ENCODE data around the gene AP5Z1.
"Not testable (repeated sequence)": the region's sequence is repeated elsewhere in the genome, so short reads cannot be mapped to it uniquely, and the experiment has no call there.

The AP5Z1 gene

DNA sequence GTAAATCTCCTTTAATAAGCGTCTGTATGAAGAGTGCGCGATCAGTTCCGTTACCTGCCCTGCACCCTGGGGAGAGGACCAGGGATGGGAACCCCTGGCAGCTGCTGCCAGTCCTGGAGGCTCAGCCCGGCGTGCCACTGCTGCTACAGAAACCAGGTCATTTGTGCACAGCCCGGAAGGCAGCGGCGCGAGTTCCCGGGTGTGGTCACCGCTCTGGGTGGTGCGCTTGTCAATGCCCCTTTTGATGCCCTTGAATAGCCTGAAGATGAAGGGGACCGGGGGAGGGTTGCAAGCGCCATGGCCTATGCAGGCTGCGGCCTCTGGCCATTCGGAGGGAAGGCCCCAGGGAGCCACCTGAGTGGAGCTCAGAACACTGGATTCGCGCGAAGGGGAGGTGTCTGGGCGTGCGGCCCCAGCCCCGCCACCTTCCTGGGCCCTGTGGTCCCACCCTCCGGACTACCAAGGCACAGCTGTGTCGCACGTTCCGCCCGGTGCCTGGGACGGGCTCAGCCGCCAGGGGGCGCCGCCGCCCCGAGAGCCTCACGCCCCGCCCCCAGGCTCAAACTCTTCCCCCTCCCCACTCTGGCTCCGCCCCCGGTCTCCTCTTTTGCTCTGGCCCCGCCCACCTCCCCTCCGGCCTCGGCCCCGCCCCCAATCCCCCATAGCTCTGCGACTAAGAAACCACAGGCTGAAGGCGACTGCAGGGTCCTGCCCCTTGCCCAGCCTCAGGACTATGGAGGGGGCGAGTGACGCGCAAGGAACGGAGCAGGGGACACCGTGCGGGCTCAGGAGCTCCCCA is 16.5 kb downstream of the AP5Z1 start:
- no peaks in the 10 kb centered on the region for H3K4me1 ChIP-seq (ENCODE audit: insufficient read depth, low read length)
- no peak overlapping the region for H3K4me3 ChIP-seq (ENCODE audit: low read depth in 1 of 2, low read length in 2 of 2)
- H3K4me2 ChIP-seq (ENCODE audit: insufficient read depth, low read length) = no peak overlapping the region
- no peaks in the 10 kb centered on the region for H3K9me3 ChIP-seq (ENCODE audit: insufficient read depth, low read length, severe bottlenecking)
- peak; percentile 31 for DNase-seq
- no peak overlapping the region for H3K27ac ChIP-seq (ENCODE audit: low read length)
- TF ChIP-seq, protein P1, sequence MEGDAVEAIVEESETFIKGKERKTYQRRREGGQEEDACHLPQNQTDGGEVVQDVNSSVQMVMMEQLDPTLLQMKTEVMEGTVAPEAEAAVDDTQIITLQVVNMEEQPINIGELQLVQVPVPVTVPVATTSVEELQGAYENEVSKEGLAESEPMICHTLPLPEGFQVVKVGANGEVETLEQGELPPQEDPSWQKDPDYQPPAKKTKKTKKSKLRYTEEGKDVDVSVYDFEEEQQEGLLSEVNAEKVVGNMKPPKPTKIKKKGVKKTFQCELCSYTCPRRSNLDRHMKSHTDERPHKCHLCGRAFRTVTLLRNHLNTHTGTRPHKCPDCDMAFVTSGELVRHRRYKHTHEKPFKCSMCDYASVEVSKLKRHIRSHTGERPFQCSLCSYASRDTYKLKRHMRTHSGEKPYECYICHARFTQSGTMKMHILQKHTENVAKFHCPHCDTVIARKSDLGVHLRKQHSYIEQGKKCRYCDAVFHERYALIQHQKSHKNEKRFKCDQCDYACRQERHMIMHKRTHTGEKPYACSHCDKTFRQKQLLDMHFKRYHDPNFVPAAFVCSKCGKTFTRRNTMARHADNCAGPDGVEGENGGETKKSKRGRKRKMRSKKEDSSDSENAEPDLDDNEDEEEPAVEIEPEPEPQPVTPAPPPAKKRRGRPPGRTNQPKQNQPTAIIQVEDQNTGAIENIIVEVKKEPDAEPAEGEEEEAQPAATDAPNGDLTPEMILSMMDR (IDR thresholded peaks at IDR 0.05; ENCODE audit: borderline replicate concordance, extremely low read depth, low read length, poor library complexity, severe bottlenecking) = peak; percentile 35
- TF ChIP-seq EZH2 (IDR thresholded peaks at IDR 0.05; ENCODE audit: borderline replicate concordance, low read depth, low read length, severe bottlenecking) = no peak
- H3K9ac ChIP-seq (ENCODE audit: low read depth, low read length) = no peak overlapping the region
- ATAC-seq (ENCODE audit: insufficient read depth, low read depth) = peak; percentile 60; the same call in 2 of the 3 replicates
- no peak overlapping the region for H2AFZ ChIP-seq (ENCODE audit: low read depth, low read length)
- no peaks in the 10 kb centered on the region for H3K79me2 ChIP-seq (ENCODE audit: insufficient read depth, low read length)
- no peaks in the 10 kb centered on the region for H4K20me1 ChIP-seq (ENCODE audit: insufficient read depth, low read length)
- peaks cover 57% of the 10 kb centered on the region for H3K36me3 ChIP-seq (ENCODE audit: insufficient read depth, low read length)
- no peaks in the 10 kb centered on the region for H3K27me3 ChIP-seq (ENCODE audit: insufficient read depth, low read length, poor library complexity)

DNA sequence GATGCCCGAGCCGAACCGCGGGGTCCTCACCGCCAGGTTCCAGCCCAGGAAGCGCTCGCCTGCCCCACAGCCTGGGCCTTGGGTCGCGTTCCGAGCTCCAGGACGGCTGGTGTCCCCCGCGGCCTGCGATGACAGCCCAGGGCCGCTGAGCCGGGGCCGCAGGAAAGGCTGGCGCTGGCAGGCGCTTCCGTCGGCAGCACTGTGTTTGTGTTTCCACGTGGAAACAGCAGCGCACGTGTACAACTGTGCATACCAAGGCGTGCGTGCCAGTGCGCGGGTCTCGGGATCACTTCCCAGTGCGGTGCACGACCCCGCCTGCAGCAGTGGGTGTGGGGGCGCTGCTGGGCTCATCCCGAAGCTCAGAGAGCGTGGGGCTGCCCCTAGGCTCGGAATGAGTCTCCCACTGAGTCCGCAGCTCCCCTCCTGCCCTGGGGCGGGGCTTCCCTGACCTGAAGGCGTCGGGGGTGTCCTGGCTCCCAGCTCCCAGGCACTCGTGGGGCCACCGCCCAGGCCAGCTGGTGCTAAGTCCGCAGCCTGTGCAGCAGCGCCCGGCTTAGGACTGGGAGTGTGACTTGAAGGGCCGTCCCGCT is 17.2 kb downstream of the AP5Z1 start:
- TF ChIP-seq EZH2 (IDR thresholded peaks at IDR 0.05; ENCODE audit: borderline replicate concordance, low read depth, low read length, severe bottlenecking) = no peak
- TF ChIP-seq, protein P1 (IDR thresholded peaks at IDR 0.05; ENCODE audit: borderline replicate concordance, extremely low read depth, low read length, poor library complexity, severe bottlenecking) = no peak
- Histone ChIP-seq H3K9me3 (ENCODE audit: insufficient read depth, low read length, severe bottlenecking) (no peaks in the 10 kb centered on the region), H3K36me3 (ENCODE audit: insufficient read depth, low read length) (peaks cover 50% of the 10 kb centered on the region), H3K9ac (ENCODE audit: low read depth, low read length) (no peak overlapping the region), H3K4me3 (ENCODE audit: low read depth in 1 of 2, low read length in 2 of 2) (no peak overlapping the region), H3K27me3 (ENCODE audit: insufficient read depth, low read length, poor library complexity) (no peaks in the 10 kb centered on the region), H3K4me1 (ENCODE audit: insufficient read depth, low read length) (no peaks in the 10 kb centered on the region), H3K27ac (ENCODE audit: low read length) (no peak overlapping the region), H3K79me2 (ENCODE audit: insufficient read depth, low read length) (no peaks in the 10 kb centered on the region), H3K4me2 (ENCODE audit: insufficient read depth, low read length) (no peak overlapping the region), H2AFZ (ENCODE audit: low read depth, low read length) (no peak overlapping the region), H4K20me1 (ENCODE audit: insufficient read depth, low read length) (no peaks in the 10 kb centered on the region)
- DNase-seq = no peak
- no peak for ATAC-seq (ENCODE audit: insufficient read depth, low read depth)

DNA sequence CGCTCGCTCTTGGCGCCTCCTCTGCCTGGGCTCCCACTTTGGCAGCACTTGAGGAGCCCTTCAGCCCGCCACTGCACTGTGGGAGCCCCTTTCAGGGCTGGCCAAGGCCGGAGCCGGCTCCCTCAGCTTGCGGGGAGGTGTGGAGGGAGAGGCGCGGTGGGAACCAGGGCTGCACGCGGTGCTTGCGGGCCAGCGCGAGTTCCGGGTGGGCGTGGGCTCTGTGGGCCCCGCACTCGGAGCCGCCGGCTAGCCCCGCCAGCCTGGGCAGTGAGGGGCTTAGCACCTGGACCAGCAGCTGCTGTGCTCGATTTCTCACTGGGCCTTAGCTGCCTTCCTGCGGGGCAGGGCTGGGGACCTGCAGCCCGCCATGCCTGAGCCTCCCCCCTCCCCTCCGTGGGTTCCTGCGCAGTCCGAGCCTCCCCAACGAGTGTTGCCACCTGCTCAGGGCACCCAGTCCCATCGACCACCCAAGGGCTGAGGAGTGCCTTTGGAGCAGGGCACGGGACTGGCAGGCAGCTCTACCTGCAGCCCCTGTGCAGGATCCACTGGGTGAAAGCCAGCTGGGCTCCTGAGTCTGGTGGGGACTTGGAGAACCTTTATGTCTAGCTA is 18.1 kb downstream of the AP5Z1 start:
- not testable (repeated sequence) for H4K20me1 ChIP-seq (ENCODE audit: insufficient read depth, low read length); H3K27ac ChIP-seq (ENCODE audit: low read length); H3K4me3 ChIP-seq (ENCODE audit: low read depth in 1 of 2, low read length in 2 of 2); DNase-seq; H3K4me2 ChIP-seq (ENCODE audit: insufficient read depth, low read length); H3K4me1 ChIP-seq (ENCODE audit: insufficient read depth, low read length); H3K9me3 ChIP-seq (ENCODE audit: insufficient read depth, low read length, severe bottlenecking); H3K9ac ChIP-seq (ENCODE audit: low read depth, low read length); H3K79me2 ChIP-seq (ENCODE audit: insufficient read depth, low read length); H2AFZ ChIP-seq (ENCODE audit: low read depth, low read length); H3K27me3 ChIP-seq (ENCODE audit: insufficient read depth, low read length, poor library complexity); ATAC-seq (ENCODE audit: insufficient read depth, low read depth)
- peaks cover 42% of the 10 kb centered on the region for H3K36me3 ChIP-seq (ENCODE audit: insufficient read depth, low read length)

DNA sequence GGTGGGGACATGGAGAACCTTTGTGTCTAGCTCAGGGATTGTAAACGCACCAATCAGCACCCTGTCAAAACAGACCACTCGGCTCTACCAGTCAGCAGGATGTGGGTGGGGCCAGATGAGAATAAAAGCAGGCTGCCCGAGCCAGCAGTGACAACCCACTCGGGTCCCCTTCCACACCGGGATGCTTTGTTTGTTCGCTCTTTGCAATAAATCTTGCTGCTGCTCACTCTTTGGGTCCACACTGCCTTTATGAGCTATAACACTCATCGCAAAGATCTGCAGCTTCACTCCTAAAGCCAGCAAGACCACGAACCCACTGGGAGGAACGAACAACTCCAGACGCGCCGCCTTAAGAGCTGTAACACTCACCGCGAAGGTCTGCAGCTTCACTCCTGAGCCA is 18.7 kb downstream of the AP5Z1 start:
- peaks cover 35% of the 10 kb centered on the region for H3K36me3 ChIP-seq (ENCODE audit: insufficient read depth, low read length)

More for the DNA sequence above, 18.7 kb downstream of the AP5Z1 start:
- DNase-seq; H4K20me1 ChIP-seq (ENCODE audit: insufficient read depth, low read length); H3K4me3 ChIP-seq (ENCODE audit: low read depth in 1 of 2, low read length in 2 of 2); H3K79me2 ChIP-seq (ENCODE audit: insufficient read depth, low read length); ATAC-seq (ENCODE audit: insufficient read depth, low read depth); H3K4me2 ChIP-seq (ENCODE audit: insufficient read depth, low read length); H3K4me1 ChIP-seq (ENCODE audit: insufficient read depth, low read length); H3K27ac ChIP-seq (ENCODE audit: low read length); H3K9ac ChIP-seq (ENCODE audit: low read depth, low read length); H2AFZ ChIP-seq (ENCODE audit: low read depth, low read length); H3K9me3 ChIP-seq (ENCODE audit: insufficient read depth, low read length, severe bottlenecking); H3K27me3 ChIP-seq (ENCODE audit: insufficient read depth, low read length, poor library complexity): not testable (repeated sequence)

Data from DND-41 (cell line).